Hepatic stellate cell (primary cell): ENCODE data around the gene PARVA.

Source experiments
- DNase-seq: peaks from one replicate; pipeline ENCODE4 v3.0.0; 2011; ENCODE audit warnings: low spot score

Gene PARVA

GRCh38 chr11:12531681-12532080 is 154.3 kb downstream of the PARVA start:
- no peak for DNase-seq

- no peak for DNase-seq
Measured at GRCh38 chr11:12532580-12532979, 155.2 kb downstream of the PARVA start.

- DNase-seq, result no peak
Measured at GRCh38 chr11:12534549-12534948, 157.2 kb downstream of the PARVA start.

GRCh38 chr11:12535321-12535720 is 157.9 kb downstream of the PARVA start:
- DNase-seq, result no peak

- DNase-seq, result no peak
Measured at GRCh38 chr11:12536566-12536965, 159.2 kb downstream of the PARVA start.

- no peak for DNase-seq
Measured at GRCh38 chr11:12537778-12538401, 160.5 kb downstream of the PARVA start.

- DNase-seq, result no peak
Measured at GRCh38 chr11:12538889-12539421, 161.6 kb downstream of the PARVA start.

- peak; percentile 82 for DNase-seq
Measured at GRCh38 chr11:12539572-12539971, 162.2 kb downstream of the PARVA start.

GRCh38 chr11:12540075-12540680 is 162.8 kb downstream of the PARVA start:
- no peak for DNase-seq

- DNase-seq, result peak; percentile 86
Measured at GRCh38 chr11:12540913-12541582, 163.7 kb downstream of the PARVA start.

GRCh38 chr11:12541583-12542151 is 164.3 kb downstream of the PARVA start:
- DNase-seq, result no peak

- DNase-seq, result no peak
Measured at GRCh38 chr11:12542186-12542935, 165.0 kb downstream of the PARVA start.

- no peak for DNase-seq
Measured at GRCh38 chr11:12543596-12544415, 166.4 kb downstream of the PARVA start.

GRCh38 chr11:12544986-12545775 is 167.8 kb downstream of the PARVA start:
- no peak for DNase-seq

GRCh38 chr11:12546122-12546521 is 168.8 kb downstream of the PARVA start:
- DNase-seq, result no peak

- DNase-seq, result no peak
Measured at GRCh38 chr11:12546660-12547059, 169.3 kb downstream of the PARVA start.

- DNase-seq, result no peak
Measured at GRCh38 chr11:12547953-12548650, 170.7 kb downstream of the PARVA start.

GRCh38 chr11:12552692-12553091 is 175.3 kb downstream of the PARVA start:
- DNase-seq, result no peak

GRCh38 chr11:12554122-12554521 is 176.8 kb downstream of the PARVA start:
- DNase-seq, result no peak

GRCh38 chr11:12556155-12556554 is 178.8 kb downstream of the PARVA start:
- DNase-seq, result no peak
